Progenitor cell of endocrine pancreas (in vitro differentiated cells): Measurements from ENCODE around the gene HAGH. TPM values are rescaled to one million over a fixed set of nuclear protein-coding genes. Genes with fewer than 3 reads are reported as not detected.
A peak's percentile ranks its signal among the peaks of the same experiment; 100 is the strongest.

ENCODE experiments used
- DNase-seq: peaks from one replicate; pipeline ENCODE4 v3.0.0; 2021; ENCODE audit warnings: low spot score; ENCODE audit not compliant: unreplicated experiment
- H3K27ac Mint-ChIP-seq: 2 replicates; pipeline ENCODE4 v1.8.0; 2021; ENCODE audit warnings: mild to moderate bottlenecking, moderate library complexity, mixed read lengths
- H3K27me3 Mint-ChIP-seq: 2 replicates; pipeline ENCODE4 v1.8.0; 2021; ENCODE audit warnings: mixed read lengths
- H3K36me3 Mint-ChIP-seq: 2 replicates; pipeline ENCODE4 v1.8.0; 2022; ENCODE audit warnings: mixed read lengths; ENCODE audit not compliant: insufficient read depth
- H3K4me1 Mint-ChIP-seq: 2 replicates; pipeline ENCODE4 v1.8.0; 2021; ENCODE audit warnings: low read depth, mixed read lengths
- H3K4me3 Mint-ChIP-seq: 2 replicates; pipeline ENCODE4 v1.8.0; 2021; ENCODE audit warnings: low read depth, mild to moderate bottlenecking, moderate library complexity, mixed read lengths
- H3K9me3 Mint-ChIP-seq: 2 replicates; pipeline ENCODE4 v1.8.0; 2021; ENCODE audit warnings: low read depth, mixed read lengths
- CTCF ChIP-seq: fragments of 200-600 bp; sonication (generic); IDR thresholded peaks from one replicate; pipeline ENCODE4 v1.5.0; 2021; ENCODE audit warnings: antibody characterized with exemption, mild to moderate bottlenecking; ENCODE audit not compliant: unreplicated experiment
- total RNA-seq: library from RNA; stranded (reverse); gene quantifications from 2 replicates; pipeline ENCODE4 v1.2.1, GENCODE V29; 2021

The HAGH gene
- total RNA-seq, 1 donor from 2014 or later, result 43.6 TPM

- no peaks in the 10 kb centered on the region for H3K36me3 Mint-ChIP-seq
Observed at GRCh38 chr16:1865902-1866690, 39.5 kb upstream of the HAGH start.

GRCh38 chr16:1863681-1864460 lies 37.2 kb upstream of the HAGH start:
- peak; percentile 74 for TF ChIP-seq CTCF
- Mint-ChIP-seq H3K27ac (no peak overlapping the region), H3K4me1 (no peaks in the 10 kb centered on the region), H3K36me3 (no peaks in the 10 kb centered on the region), H3K9me3 (no peaks in the 10 kb centered on the region), H3K27me3 (peaks cover 55% of the 10 kb centered on the region), H3K4me3 (no peak overlapping the region)
- no peak for DNase-seq

More at GRCh38 chr16:1865902-1866690, 39.5 kb upstream of the HAGH start:
- no peak for DNase-seq
- peaks cover 39% of the 10 kb centered on the region for H3K27me3 Mint-ChIP-seq
- H3K27ac Mint-ChIP-seq, result no peak overlapping the region
- no peaks in the 10 kb centered on the region for H3K9me3 Mint-ChIP-seq
- TF ChIP-seq CTCF, result no peak
- H3K4me3 Mint-ChIP-seq, result no peak overlapping the region
- no peaks in the 10 kb centered on the region for H3K4me1 Mint-ChIP-seq

- H3K4me1 Mint-ChIP-seq, result no peaks in the 10 kb centered on the region
- no peak overlapping the region for H3K27ac Mint-ChIP-seq
- H3K4me3 Mint-ChIP-seq, result no peak overlapping the region
- H3K36me3 Mint-ChIP-seq, result no peaks in the 10 kb centered on the region
- H3K27me3 Mint-ChIP-seq, result peaks cover 69% of the 10 kb centered on the region
- no peaks in the 10 kb centered on the region for H3K9me3 Mint-ChIP-seq
- no peak for TF ChIP-seq CTCF
- DNase-seq, result no peak
Observed at GRCh38 chr16:1862394-1862793, 35.8 kb upstream of the HAGH start.

- H3K27me3 Mint-ChIP-seq, result peaks cover 72% of the 10 kb centered on the region
- no peaks in the 10 kb centered on the region for H3K36me3 Mint-ChIP-seq
- no peak for DNase-seq
- no peak for TF ChIP-seq CTCF
- H3K4me3 Mint-ChIP-seq, result no peak overlapping the region
- H3K4me1 Mint-ChIP-seq, result no peaks in the 10 kb centered on the region
- H3K9me3 Mint-ChIP-seq, result no peaks in the 10 kb centered on the region
- no peak overlapping the region for H3K27ac Mint-ChIP-seq
Observed at GRCh38 chr16:1861730-1862129, 35.1 kb upstream of the HAGH start.

GRCh38 chr16:1859650-1860049 lies 33.0 kb upstream of the HAGH start:
- no peak for TF ChIP-seq CTCF
- Mint-ChIP-seq H3K36me3 (no peaks in the 10 kb centered on the region), H3K27me3 (peaks cover 68% of the 10 kb centered on the region), H3K4me1 (no peaks in the 10 kb centered on the region), H3K9me3 (no peaks in the 10 kb centered on the region), H3K27ac (no peak overlapping the region), H3K4me3 (no peak overlapping the region)
- no peak for DNase-seq
